Testis (tissue), 2 donors: ENCODE results near the gene MDGA2.

Source experiments
- POLR2A ChIP-seq: fragments of 450-650 bp; IDR thresholded peaks from one replicate; pipeline ENCODE4 v1.6.1; 2017; ENCODE audit warnings: antibody characterized with exemption, mild to moderate bottlenecking, moderate library complexity
- TF ChIP-seq, protein P1 (sequence below), 3 experiments: fragments of 450-650 bp in 2 of 3; fragments of 200-600 bp in 1 of 3; sonication (generic) in 1 of 3; IDR thresholded peaks; one replicate each; pipeline ENCODE4 v1.5.1; 2016 to 2019; ENCODE audit warnings: antibody characterized with exemption in 3 of 3, mild to moderate bottlenecking in 2 of 3, moderate library complexity in 1 of 3

DNA sequence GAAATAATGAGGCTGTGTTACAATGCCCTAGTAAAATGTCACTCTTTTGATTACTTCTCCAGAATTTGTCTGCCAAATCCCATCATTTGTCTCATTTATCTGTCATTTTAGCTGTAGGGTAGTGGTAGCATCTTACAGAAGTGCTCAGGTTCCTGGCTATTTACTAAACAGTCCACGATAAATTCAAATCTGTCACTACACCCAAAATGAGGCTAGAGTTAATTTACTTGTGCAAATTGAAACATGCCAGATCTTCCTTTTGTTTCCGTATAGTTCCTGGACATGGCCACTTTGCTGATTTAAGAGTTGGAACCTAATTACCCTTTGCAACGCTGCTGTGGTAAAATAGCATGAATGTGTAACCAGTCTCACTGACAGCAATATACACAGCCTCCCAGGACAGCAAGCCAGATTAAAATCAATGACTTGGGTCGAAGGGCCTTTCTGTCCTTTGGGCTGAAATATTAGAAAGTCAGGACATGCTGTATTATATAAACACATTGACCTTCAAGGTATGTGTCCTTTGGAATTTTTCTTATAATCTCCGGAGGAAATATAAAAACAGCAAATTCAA lies 485.4 kb downstream of the MDGA2 start:
- TF ChIP-seq, protein P1, sequence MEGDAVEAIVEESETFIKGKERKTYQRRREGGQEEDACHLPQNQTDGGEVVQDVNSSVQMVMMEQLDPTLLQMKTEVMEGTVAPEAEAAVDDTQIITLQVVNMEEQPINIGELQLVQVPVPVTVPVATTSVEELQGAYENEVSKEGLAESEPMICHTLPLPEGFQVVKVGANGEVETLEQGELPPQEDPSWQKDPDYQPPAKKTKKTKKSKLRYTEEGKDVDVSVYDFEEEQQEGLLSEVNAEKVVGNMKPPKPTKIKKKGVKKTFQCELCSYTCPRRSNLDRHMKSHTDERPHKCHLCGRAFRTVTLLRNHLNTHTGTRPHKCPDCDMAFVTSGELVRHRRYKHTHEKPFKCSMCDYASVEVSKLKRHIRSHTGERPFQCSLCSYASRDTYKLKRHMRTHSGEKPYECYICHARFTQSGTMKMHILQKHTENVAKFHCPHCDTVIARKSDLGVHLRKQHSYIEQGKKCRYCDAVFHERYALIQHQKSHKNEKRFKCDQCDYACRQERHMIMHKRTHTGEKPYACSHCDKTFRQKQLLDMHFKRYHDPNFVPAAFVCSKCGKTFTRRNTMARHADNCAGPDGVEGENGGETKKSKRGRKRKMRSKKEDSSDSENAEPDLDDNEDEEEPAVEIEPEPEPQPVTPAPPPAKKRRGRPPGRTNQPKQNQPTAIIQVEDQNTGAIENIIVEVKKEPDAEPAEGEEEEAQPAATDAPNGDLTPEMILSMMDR (IDR thresholded peaks at IDR 0.05), result no peak
- TF ChIP-seq POLR2A, result no peak
